SK-N-MC (cell line): Measurements from ENCODE around the gene ARID1B.

Experiments used
- EZH2 ChIP-seq: fragments of 200-600 bp; sonication (generic); IDR thresholded peaks from one replicate; pipeline ENCODE4 v1.6.1; 2017; ENCODE audit warnings: antibody characterized with exemption
- FOXP2 ChIP-seq: optimal IDR thresholded peaks from 2 replicates; pipeline ENCODE3; 2011; ENCODE audit warnings: mild to moderate bottlenecking, moderate library complexity; ENCODE audit not compliant: insufficient read depth; ENCODE audit errors: extremely low read length, control extremely low read depth
- POLR2AphosphoS5 ChIP-seq: IDR thresholded peaks from 2 replicates; pipeline ENCODE4 v1.6.1; 2012; ENCODE audit warnings: mild to moderate bottlenecking, low read depth, low read length, borderline replicate concordance

DNA sequence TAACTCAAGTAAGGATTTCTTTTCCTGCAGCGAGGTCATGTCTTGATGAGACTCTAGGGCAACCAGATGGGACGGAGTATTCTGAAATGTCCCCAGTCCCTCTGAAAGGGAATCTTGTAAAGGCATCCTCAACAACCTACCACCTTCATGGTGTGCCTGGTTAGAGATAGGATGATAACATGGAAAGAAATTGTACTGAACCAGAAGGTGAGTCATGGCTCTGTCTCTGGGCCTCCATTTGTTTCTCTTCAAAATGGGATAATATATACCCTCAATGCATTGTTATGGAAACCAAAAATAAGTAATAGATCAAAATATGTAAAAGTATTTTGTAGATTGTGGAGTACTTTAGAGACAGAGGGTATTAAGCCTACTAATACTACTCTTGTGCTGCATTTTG, 219.1 kb downstream of the ARID1B start:
- TF ChIP-seq FOXP2 (no peak), EZH2 (no peak), POLR2AphosphoS5 (no peak)
